GM23338 (cell line): ENCODE data around the gene ARPC2. TPM values are rescaled to one million over a fixed set of nuclear protein-coding genes. Genes with fewer than 3 reads are reported as not detected.

ENCODE experiments used
- ATAC-seq: fragments of 200-7000 bp; cut with Tn5 transposase; 3 replicates; pipeline ENCODE4 v1.9.1; 2020
- DNase-seq: peaks from one replicate; pipeline ENCODE4 v3.0.0-alpha.2; 2015; ENCODE audit warnings: low spot score
- H2AFZ ChIP-seq: fragments of 200-600 bp; sonication (generic); 2 replicates; pipeline ENCODE4 v1.8.0; 2016; ENCODE audit warnings: antibody characterized with exemption, mild to moderate bottlenecking, moderate library complexity
- H3F3A ChIP-seq: fragments of 200-600 bp; sonication (generic); replicated peaks from 2 replicates; pipeline ENCODE4 v1.8.0; 2017; ENCODE audit warnings: antibody characterized with exemption, mixed run types, low read depth
- H3K27ac ChIP-seq: fragments of 200-600 bp; sonication (generic); 2 replicates; pipeline ENCODE4 v1.6.1; 2016; ENCODE audit warnings: low read depth
- H3K27me3 ChIP-seq: fragments of 200-600 bp; sonication (generic); 2 replicates; pipeline ENCODE4 v1.8.0; 2016; ENCODE audit warnings: mild to moderate bottlenecking, mixed run types, moderate library complexity; ENCODE audit not compliant: insufficient read depth
- H3K36me3 ChIP-seq: fragments of 200-600 bp; sonication (generic); 2 replicates; pipeline ENCODE4 v1.8.0; 2016; ENCODE audit warnings: mild to moderate bottlenecking; ENCODE audit not compliant: insufficient read depth
- H3K4me1 ChIP-seq: fragments of 200-600 bp; sonication (generic); 2 replicates; pipeline ENCODE4 v1.8.0; 2016; ENCODE audit warnings: mild to moderate bottlenecking, moderate library complexity; ENCODE audit not compliant: insufficient read depth
- H3K4me2 ChIP-seq: fragments of 200-600 bp; sonication (generic); 2 replicates; pipeline ENCODE4 v1.7.1; 2017; ENCODE audit warnings: mixed run types
- H3K4me3 ChIP-seq: fragments of 200-600 bp; sonication (generic); 2 replicates; pipeline ENCODE4 v1.6.1; 2016; ENCODE audit warnings: mixed run types
- H3K79me2 ChIP-seq: fragments of 200-600 bp; sonication (generic); replicated peaks from 2 replicates; pipeline ENCODE4 v1.8.0; 2017; ENCODE audit warnings: mild to moderate bottlenecking; ENCODE audit not compliant: insufficient read depth
- H3K9me2 ChIP-seq: fragments of 200-600 bp; sonication (generic); 2 replicates; pipeline ENCODE4 v1.8.0; 2017; ENCODE audit not compliant: insufficient read depth
- H4K20me1 ChIP-seq: fragments of 200-600 bp; sonication (generic); replicated peaks from 2 replicates; pipeline ENCODE4 v1.8.0; 2017; ENCODE audit warnings: mild to moderate bottlenecking; ENCODE audit not compliant: insufficient read depth
- H3K27ac Mint-ChIP-seq: 2 replicates; pipeline ENCODE4 v1.8.0; 2020; ENCODE audit warnings: inconsistent platforms, mild to moderate bottlenecking, moderate library complexity, mixed read lengths
- H3K27me3 Mint-ChIP-seq: 3 replicates; pipeline ENCODE4 v1.8.0; 2022; ENCODE audit warnings: low read depth, mild to moderate bottlenecking, moderate library complexity, mixed read lengths, inconsistent platforms; ENCODE audit not compliant: insufficient read depth, poor library complexity
- H3K36me3 Mint-ChIP-seq: 3 replicates; pipeline ENCODE4 v1.8.0; 2021; ENCODE audit warnings: low read depth, mild to moderate bottlenecking, inconsistent platforms, moderate library complexity, mixed read lengths
- H3K4me1 Mint-ChIP-seq: 3 replicates; pipeline ENCODE4 v1.8.0; 2020; ENCODE audit warnings: mild to moderate bottlenecking, inconsistent platforms, mixed read lengths
- H3K4me3 Mint-ChIP-seq: 3 replicates; pipeline ENCODE4 v1.8.0; 2021; ENCODE audit warnings: moderate library complexity, mild to moderate bottlenecking, inconsistent platforms, mixed read lengths
- H3K9me3 Mint-ChIP-seq: 3 replicates; pipeline ENCODE4 v1.8.0; 2020; ENCODE audit warnings: moderate library complexity, mild to moderate bottlenecking, inconsistent platforms, mixed read lengths
- CREB1 ChIP-seq: fragments of 250-450 bp; sonication (Bioruptor Pico); IDR thresholded peaks from 2 replicates; pipeline ENCODE4 v1.5.0; 2020; ENCODE audit warnings: low read depth, mild to moderate bottlenecking, moderate library complexity
- CTCF ChIP-seq, 2 experiments: fragments of 200-600 bp in 1 of 2; sonication (generic) in 1 of 2; conservative IDR thresholded peaks; 2 replicates each; pipeline versions ENCODE4 v1.5.1 to v1.6.1; 2016 to 2017; ENCODE audit warnings: antibody characterized with exemption in 2 of 2, low read depth in 2 of 2, mild to moderate bottlenecking in 2 of 2, moderate library complexity in 1 of 2
- ETS1 ChIP-seq: IDR thresholded peaks from 2 replicates; pipeline ENCODE4 v1.6.1; 2016; ENCODE audit warnings: antibody characterized with exemption
- EZH2 ChIP-seq: fragments of 200-600 bp; sonication (generic); IDR thresholded peaks from one replicate; pipeline ENCODE4 v1.8.0; 2017; ENCODE audit warnings: antibody characterized with exemption, mild to moderate bottlenecking, low read depth; ENCODE audit not compliant: unreplicated experiment
- EZH2phosphoT487 ChIP-seq: fragments of 200-600 bp; sonication (generic); IDR thresholded peaks from one replicate; pipeline ENCODE4 v1.8.1; 2018; ENCODE audit warnings: antibody characterized with exemption; ENCODE audit not compliant: unreplicated experiment
- JUNB ChIP-seq: IDR thresholded peaks from one replicate; pipeline ENCODE4 v1.6.1; 2016; ENCODE audit warnings: antibody characterized with exemption; ENCODE audit not compliant: unreplicated experiment
- NANOG ChIP-seq: IDR thresholded peaks from 2 replicates; pipeline ENCODE4 v1.6.1; 2016; ENCODE audit warnings: antibody characterized with exemption, borderline replicate concordance
- POLR2AphosphoS5 ChIP-seq: IDR thresholded peaks from 2 replicates; pipeline ENCODE4 v1.6.1; 2016; ENCODE audit warnings: antibody characterized with exemption, low read depth
- REST ChIP-seq: IDR thresholded peaks from one replicate; pipeline ENCODE4 v1.6.1; 2018; ENCODE audit warnings: antibody characterized with exemption; ENCODE audit not compliant: unreplicated experiment
- STAT1 ChIP-seq: IDR thresholded peaks from one replicate; pipeline ENCODE4 v1.6.1; 2016; ENCODE audit warnings: antibody characterized with exemption; ENCODE audit not compliant: unreplicated experiment
- ZNF114 ChIP-seq: fragments of 250-450 bp; sonication (Bioruptor Pico); IDR thresholded peaks from 2 replicates; pipeline ENCODE4 v1.5.0; 2020; ENCODE audit warnings: mild to moderate bottlenecking, moderate library complexity
- ZNF331 ChIP-seq: fragments of 250-450 bp; sonication (Bioruptor Pico); IDR thresholded peaks from 2 replicates; pipeline ENCODE4 v1.5.0; 2020; ENCODE audit warnings: low read depth, mild to moderate bottlenecking, moderate library complexity
- polyA plus RNA-seq: library from polyadenylated mRNA; unstranded; fragments of >200 nt; fragmentation: Nextera tagmentation; extraction: Ambion mirVana; gene quantifications from 2 replicates; pipeline ENCODE4 v1.2.1, GENCODE V29; 2016
- total RNA-seq: library from RNA; depleted of rRNA; stranded (reverse); fragments of >200 nt; shearing (Covaris generic); gene quantifications from 2 replicates; pipeline ENCODE4 v1.2.3, GENCODE V29; 2014

Gene ARPC2
- total and polyA plus RNA-seq, 2 experiments from 2014 or later = 217 to 271 TPM

- DNase-seq = no peak
- Mint-ChIP-seq H3K27ac (no peak overlapping the region), H3K4me1 (no peaks in the 10 kb centered on the region), H3K27me3 (no peaks in the 10 kb centered on the region), H3K9me3 (no peaks in the 10 kb centered on the region), H3K36me3 (peaks cover 90% of the 10 kb centered on the region), H3K4me3 (no peak overlapping the region)
- H4K20me1 ChIP-seq = 0 out of 2 replicates have a peak, but pooled peaks cover 4% of the 10 kb centered on the region
- no peak for ATAC-seq
- H3K4me1 ChIP-seq = no peaks in the 10 kb centered on the region
- H3K36me3 ChIP-seq = peaks cover 60% of the 10 kb centered on the region
- H3K4me3 ChIP-seq = no peak overlapping the region
- H3K27ac ChIP-seq = no peak overlapping the region
- no peak overlapping the region for H2AFZ ChIP-seq
- no peak overlapping the region for H3K4me2 ChIP-seq
- H3K27me3 ChIP-seq = no peaks in the 10 kb centered on the region
- TF ChIP-seq ZNF331 (CRISPR knock-in tag) = no peak
- TF ChIP-seq POLR2AphosphoS5 = no peak
- no peak for TF ChIP-seq JUNB
- no peaks in the 10 kb centered on the region for H3K9me2 ChIP-seq
- peaks cover 10% of the 10 kb centered on the region for H3K79me2 ChIP-seq
- H3F3A ChIP-seq = no peaks in the 10 kb centered on the region
These were observed 17.5 kb downstream of the ARPC2 start for GRCh38 chr2:218234521-218234920.

GRCh38 chr2:218235017-218235416 lies 18.0 kb downstream of the ARPC2 start:
- no peak overlapping the region for H3K4me3 ChIP-seq
- H2AFZ ChIP-seq = no peak overlapping the region
- Mint-ChIP-seq H3K36me3 (peaks cover 93% of the 10 kb centered on the region), H3K4me1 (no peaks in the 10 kb centered on the region), H3K9me3 (no peaks in the 10 kb centered on the region), H3K4me3 (no peak overlapping the region), H3K27me3 (no peaks in the 10 kb centered on the region), H3K27ac (no peak overlapping the region)
- H3K4me1 ChIP-seq = no peaks in the 10 kb centered on the region
- no peaks in the 10 kb centered on the region for H3K27me3 ChIP-seq
- no peaks in the 10 kb centered on the region for H3K9me2 ChIP-seq
- no peak overlapping the region for H3K4me2 ChIP-seq
- H4K20me1 ChIP-seq = 0 out of 2 replicates have a peak, but pooled peaks cover 4% of the 10 kb centered on the region
- DNase-seq (no peak), ATAC-seq (no peak)
- no peak overlapping the region for H3K27ac ChIP-seq
- no peaks in the 10 kb centered on the region for H3F3A ChIP-seq
- H3K79me2 ChIP-seq = peaks cover 7% of the 10 kb centered on the region
- H3K36me3 ChIP-seq = peaks cover 62% of the 10 kb centered on the region
- no peak for TF ChIP-seq ZNF331 (CRISPR knock-in tag)
- no peak for TF ChIP-seq REST
- TF ChIP-seq STAT1 = no peak
- no peak for TF ChIP-seq NANOG
- TF ChIP-seq CTCF (conservative IDR thresholded peaks at IDR 0.05; ENCODE audit: low read depth in 2 of 2) = no peak
- no peak for TF ChIP-seq POLR2AphosphoS5
- TF ChIP-seq ETS1 = no peak
- TF ChIP-seq EZH2phosphoT487 = no peak
- no peak for TF ChIP-seq CREB1 (CRISPR knock-in tag)
- no peak for TF ChIP-seq ZNF114 (CRISPR knock-in tag)
- no peak for TF ChIP-seq EZH2
- no peak for TF ChIP-seq JUNB
